Amniotic stem cell (primary cell): ENCODE measurements around the gene MGARP.

Experiments
- DNase-seq: peaks from one replicate; lab custom pipeline; 2025; lab: John Stamatoyannopoulos, UW

Gene MGARP

DNA sequence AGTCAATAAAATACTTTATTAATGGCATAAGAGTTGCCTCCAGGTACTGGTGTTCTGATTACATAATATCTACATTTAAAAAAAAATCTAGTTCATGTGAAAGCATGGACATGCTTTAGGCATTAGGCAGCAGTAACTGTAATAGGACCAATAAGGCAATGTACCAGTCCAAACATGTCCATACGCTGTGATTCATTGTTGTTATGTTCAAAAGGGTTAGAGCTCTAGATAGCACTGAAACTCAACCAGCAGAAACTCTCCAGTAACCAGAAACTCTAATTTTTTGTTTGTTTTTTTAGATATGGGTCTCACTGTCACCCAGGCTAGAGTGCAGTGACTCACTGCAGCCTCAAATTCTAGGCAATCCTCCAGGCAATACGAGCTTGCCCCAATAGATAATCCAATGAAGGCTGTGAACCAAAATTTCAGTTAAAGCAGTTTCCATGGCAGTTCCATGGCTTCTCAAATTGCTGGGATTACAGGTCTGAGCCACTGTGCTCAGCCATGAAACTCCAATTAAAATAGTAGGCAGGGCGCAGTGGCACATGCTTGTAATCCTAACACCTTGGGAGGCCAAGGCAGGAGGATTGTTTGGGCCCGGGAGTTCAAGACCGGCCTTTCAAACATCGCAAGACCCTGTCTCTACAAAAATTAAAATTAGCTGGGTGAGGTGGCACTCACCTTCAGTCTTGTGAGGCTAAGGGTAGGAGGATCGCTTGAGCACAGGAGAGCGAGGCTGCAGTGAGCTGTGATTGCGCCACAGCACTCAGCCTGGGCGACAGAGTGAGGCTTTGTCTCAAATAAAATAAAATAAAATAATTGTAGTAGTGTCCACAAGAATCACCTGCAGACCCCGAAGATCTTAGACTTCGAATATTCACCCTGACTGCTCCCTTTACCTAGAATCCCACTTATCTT is 36.3 kb downstream of the MGARP start:
- DNase-seq, result peak; percentile 84

DNA sequence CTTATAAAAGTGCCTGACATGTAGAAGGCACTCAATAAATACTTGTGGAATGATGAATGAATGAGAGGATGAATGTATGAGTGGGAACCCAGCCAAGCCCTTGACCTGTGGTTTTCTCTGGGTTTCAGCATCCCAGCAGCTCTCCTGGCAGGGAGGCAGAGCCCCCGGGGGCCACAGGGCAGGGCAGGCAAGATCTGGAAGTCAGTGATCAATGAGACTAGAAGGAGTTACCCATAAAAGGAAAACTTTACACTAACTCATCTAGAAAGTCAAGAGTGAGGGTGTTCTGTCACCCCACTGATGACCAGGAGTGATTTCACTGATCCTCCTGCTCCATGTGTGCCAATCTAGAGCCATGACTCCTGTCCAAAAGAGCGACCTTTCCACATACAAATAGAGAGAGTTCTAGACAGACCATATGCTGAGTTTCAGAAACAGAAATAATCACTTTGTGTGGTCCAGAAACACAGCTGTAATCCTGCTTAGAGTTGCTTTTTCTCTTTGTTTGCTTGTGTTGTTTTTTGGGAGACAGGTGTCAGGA is 37.4 kb downstream of the MGARP start:
- DNase-seq, result peak; percentile 22

DNA sequence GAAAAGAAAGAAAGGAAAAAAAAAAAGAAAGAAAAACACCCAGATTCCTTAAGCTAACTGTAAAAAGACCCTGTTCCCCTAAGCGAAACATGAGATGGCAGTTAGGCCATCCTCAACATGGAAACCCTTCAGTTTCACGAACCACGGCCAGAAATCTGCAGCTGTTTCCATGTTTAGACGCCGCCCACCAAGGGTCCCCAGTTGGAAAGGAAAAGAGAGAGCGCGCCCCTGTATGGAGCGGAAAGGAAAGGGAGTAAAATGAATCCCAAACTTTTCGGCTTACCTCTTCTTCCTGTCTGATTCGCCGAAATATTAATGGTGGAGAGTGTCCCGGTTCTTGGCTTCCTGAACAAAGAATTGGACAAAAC is 38.3 kb downstream of the MGARP start:
- no peak for DNase-seq

DNA sequence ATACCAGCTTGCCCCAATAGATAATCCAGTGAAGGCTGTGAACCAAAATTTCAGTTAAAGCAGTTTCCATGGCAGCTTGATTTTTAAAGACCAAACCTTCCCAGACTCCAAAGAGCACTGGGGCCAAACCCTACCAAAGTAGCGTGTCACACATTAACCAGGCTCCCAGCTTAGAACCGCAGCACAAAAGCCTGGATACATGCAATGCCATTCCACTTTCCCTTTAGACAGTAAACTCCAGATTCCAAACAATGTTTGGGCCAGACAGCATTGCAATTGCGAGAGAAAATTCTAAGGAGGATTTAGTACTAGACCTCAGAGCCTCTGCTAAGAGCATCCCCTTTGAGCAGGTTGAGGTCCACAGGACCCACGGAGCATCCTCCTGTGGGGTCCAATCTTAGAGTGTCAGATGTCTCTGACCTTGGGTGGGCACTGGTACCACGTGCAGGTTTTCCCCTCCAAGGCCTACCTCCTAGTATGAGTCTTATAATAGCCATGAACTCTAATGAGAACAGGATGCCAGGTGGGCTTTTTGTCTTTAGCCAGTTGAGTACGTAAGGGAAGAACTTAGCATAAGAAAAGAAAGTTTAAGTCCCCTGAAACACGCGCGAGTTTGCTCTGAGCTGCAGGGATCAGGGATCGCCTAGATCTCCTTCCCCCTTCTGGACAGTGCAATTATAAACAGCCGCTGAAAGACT is 38.8 kb downstream of the MGARP start:
- no peak for DNase-seq

DNA sequence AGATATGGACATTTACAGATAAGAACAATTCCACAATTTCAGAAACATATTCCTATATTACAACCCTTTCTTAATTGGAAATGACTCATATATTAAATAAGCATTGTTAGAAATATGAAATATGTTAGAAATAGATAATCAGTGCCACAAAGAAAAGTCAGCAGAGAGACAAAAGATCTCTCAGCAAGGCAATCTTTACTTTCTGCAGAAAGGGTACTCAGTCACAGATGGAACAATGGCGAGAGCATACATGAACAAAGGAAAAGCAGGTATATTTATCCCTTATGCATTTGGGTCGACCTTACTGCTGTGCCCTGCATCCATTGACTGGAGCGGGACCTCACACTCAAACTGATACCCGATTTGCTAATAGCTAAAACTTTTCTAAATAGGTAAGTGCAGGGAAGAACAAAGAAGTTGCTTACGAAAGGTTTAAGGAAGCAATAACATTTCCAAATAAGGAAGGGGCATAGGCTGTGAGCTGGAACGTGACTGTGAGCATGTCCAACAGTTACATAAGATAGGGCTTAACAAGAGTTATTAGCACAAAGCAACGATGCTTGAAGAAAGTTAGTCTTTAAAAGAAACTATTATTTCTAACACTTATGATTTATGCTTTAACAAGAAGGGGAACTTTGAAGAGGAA is 40.8 kb downstream of the MGARP start:
- DNase-seq, result no peak

DNA sequence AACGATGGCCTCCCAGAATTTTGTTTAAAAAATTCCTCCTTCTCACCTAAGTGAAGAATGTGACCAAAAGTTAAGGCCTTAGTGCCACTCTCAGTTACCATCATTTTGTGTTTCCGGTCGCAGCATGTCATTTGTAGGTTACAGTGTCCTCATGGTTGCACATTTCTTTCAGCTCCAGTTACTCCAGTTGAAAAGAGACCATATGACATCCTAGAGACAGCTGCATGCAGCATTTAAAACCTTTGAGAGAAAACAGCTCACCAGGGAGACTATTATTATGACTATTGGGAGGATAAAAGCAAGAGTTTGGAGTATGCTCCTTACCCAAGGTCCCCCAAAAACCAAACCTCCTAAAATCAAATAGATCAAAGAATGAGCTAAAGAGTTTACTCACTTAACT is 45.8 kb downstream of the MGARP start:
- DNase-seq, result no peak

DNA sequence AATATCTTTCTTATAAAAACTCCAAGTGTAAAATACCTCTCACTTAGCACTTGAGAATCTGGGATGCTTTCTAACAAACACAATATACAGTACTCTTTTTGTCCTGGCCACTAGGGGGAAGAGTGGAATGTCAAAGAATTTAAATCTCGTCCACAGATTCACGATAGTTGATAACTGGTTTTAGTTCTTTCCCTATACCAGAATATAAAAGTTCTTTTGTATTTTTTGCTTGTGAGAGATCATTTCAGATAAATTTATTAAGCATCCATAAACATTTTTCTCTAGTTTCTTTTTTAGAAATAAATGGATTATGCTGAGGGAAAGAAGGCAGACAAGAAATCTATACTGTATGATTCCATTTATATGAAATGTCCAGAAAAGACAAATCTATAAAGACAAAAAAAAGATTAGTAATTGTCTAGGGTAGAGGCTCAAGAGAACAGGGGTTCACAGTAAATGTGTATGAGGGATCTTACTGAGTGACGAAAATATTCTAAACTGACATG is 50.4 kb downstream of the MGARP start:
- peak; percentile 47 for DNase-seq

DNA sequence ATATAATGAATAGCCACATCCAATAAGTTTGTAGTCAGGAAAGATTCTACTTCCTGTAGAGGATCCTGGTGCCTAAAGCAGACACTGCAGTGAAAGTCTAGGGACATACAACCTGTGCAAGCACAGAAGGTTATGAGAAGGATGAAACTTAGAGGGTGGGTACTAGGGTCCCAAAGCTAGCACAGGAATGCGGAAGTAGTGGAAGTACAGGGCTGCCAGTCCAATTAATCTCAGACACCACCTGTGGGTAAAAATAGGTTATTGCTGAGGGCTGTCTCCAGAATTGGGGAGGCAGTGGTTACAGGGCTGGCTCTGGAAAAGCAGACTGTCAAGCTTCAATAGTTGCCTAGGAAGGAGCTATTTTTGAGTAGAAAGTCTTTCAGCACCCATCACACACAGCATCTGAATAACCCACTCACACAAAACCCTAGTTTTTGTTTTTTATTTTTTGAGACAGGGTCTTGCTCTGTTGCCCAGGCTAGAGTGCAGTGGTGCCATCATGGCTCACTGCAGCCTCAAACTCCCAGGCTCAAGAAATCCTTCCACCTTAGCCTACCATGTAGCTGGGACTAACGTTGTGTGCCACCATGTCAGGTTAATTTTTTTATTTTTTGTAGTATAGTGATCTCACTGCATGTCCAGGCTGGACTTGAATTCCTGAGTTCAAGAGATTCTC is 52.2 kb downstream of the MGARP start:
- no peak for DNase-seq

DNA sequence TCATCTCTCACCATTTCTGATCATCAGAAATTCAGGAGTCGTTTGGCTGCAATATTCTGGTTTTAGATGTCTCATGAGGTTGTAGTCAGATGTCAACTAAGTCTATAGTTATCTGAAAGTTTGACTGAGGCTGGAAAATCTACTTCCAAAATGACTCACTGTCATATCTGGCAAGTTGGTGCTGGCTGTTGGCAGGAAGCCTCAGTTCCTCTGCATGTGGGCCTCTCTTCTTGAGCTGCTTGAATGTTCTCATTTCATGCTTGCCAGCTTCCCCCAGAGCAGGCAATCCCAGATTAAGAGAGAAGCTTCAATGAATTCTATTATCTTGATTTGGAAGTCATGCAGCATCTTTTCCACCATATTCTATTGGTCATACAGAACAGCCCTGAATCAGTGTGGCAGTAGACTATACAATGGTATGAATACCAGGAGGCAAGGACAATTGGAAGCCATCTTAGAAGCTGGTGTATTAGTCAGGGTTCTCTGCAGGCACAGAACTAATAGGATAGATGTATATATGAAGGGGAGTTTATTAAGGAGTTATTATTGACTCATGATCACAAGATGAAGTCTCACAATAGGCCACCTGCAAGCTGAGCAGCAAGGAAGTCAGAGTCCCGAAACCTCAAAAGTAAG is 56.2 kb downstream of the MGARP start:
- no peak for DNase-seq

DNA sequence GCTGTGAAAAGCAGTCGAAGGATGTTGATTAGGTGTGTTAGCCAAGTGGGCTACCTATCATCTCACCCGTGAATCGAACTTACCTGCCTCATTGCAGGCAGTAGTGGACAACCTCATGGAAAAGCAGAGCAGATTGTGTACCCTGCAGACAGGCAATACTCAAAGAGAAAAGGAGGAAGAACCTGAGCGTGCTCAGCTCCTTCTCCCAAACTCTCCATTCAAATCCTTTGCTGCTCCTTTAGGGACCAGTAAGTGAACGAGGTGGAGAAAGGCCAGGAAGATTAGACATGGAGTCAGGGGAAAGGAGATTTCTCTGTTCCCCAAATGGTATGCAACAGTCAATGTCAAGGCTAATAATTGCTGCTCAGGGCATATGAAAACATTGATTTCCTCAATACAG is 57.8 kb downstream of the MGARP start:
- no peak for DNase-seq

DNA sequence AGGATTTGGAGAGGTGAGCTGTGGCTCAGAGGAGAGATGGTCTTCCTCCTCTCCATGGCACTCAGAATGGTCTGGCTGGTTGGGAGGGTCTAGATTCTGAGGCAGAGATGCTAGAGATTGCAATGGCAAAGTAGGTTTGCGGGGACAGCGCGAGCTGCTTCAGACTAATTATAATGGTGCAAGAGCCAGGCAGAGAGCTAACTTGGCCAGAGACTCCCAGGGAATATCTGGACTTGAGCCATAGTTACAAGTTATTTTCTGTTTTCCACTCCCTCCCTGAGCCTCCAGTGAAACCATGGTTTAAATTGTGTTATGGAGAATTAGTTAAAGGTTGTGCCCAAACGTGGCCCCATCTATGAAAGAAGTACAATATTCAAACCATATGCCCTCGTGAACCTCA is 58.3 kb downstream of the MGARP start:
- no peak for DNase-seq

DNA sequence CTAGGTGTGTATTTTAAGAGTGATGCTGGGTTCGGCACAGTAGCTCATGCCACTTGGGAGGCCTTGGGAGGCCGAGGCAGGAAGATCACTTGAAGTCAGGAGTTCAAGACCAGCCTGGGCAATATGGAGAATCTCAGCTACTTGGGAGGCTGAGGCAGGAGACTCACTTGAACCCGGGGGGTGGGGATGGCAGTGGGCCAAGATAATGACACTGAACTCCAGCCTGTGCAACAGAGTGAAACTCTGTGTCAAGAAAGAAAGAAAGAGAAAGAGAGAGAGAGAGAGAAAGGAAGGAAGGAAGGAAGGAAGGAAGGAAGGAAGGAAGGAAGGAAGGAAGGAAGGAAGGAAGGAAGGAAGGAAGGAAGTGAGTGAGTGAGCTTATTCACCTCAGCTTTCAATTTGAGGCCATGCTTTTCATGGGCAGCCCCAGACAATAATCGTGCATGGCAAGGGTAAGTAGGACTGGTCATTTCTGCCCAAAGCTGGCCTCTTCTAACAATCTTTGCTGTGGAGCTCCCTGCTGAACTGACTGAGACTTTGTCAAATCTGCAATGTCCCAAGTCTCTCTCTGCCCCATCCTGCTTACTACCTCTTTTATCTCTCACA is 60.5 kb downstream of the MGARP start:
- DNase-seq, result no peak
